Mammary epithelial cell (primary cell): ENCODE data around the gene LRP8.

Source experiments
- CTCF ChIP-seq, 2 donors: IDR thresholded peaks in 1 of 2; conservative IDR thresholded peaks in 1 of 2; 2 replicates each; pipeline ENCODE4 v1.5.1; 2011 to 2012; ENCODE audit warnings: inconsistent platforms in 2 of 2, low read length in 2 of 2, mild to moderate bottlenecking in 2 of 2, control low read depth in 1 of 2, low read depth in 1 of 2; ENCODE audit not compliant: insufficient read depth in 1 of 2; ENCODE audit errors: extremely low read depth in 1 of 2
- EZH2 ChIP-seq: IDR thresholded peaks from 2 replicates; pipeline ENCODE4 v1.6.1; 2012; ENCODE audit warnings: low read length, inconsistent platforms, borderline replicate concordance

DNA sequence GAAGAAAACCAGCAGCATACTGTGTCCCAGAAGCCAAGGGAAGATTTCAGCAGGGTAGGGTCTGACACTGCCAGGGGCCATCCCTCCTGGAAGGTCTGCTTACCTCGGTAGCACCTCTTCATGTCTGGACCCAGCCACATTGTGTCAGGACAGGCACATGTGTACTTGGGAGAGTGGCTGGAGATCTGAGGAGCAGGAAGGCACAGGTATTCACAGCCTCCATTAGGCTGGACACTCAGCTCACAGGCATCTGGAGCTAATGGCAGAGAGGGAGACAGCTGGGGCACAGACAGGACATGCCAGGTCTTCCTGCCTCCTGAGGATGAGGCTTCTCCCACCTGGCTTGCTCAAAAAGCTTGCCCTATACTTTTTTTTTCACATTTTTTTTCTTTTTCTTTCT, 69.7 kb downstream of the LRP8 start:
- TF ChIP-seq CTCF (conservative IDR thresholded peaks at IDR 0.05 in 1 of 2, IDR thresholded peaks at IDR 0.05 in 1 of 2; ENCODE audit: extremely low read depth in 1 of 2, insufficient read depth in 1 of 2, low read depth in 1 of 2, low read length in 2 of 2) (no peak), EZH2 (no peak)
